ENCODE data around the gene TEKT5.
"Not testable (repeated sequence)": the region's sequence is repeated elsewhere in the genome, so short reads cannot be mapped to it uniquely, and the experiment has no call there.

The TEKT5 gene

DNA sequence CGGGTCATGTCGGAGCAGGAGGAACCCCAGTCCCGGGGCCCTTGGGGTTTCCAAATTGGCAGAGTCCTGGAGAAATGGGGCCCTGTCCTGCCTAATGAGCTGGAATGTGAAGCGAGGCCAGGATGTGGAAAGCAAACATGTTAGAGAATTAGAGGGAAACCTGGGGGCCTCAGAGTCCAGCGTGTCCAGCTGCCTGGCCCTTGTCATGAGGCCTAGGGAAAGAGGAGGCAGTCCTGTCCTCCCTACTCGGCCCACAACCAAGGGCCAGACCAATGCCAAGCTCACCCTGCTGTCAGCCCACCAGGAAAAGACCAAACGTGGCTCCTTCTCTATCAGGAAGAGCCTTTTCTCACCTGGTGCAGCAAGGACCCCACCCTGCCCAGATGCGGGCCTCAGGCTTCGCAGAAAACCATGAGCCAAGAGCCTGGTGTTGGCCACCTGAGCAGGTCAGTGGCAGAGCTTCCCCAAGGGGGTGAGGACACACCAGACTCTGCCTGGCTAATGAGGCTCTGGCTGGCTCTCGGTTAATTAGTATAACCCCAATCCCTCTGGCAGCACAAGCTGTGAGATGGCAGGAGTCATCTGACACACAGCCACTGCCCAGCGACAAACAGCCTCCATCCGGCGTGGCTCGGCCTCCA is 10.1 kb downstream of the TEKT5 start:
- no peak for DNase-seq

- no peak for DNase-seq
Measured at GRCh38 chr16:10683170-10683569, 11.6 kb downstream of the TEKT5 start.

- no peak for DNase-seq
Measured at GRCh38 chr16:10682604-10683003, 12.1 kb downstream of the TEKT5 start.

DNA sequence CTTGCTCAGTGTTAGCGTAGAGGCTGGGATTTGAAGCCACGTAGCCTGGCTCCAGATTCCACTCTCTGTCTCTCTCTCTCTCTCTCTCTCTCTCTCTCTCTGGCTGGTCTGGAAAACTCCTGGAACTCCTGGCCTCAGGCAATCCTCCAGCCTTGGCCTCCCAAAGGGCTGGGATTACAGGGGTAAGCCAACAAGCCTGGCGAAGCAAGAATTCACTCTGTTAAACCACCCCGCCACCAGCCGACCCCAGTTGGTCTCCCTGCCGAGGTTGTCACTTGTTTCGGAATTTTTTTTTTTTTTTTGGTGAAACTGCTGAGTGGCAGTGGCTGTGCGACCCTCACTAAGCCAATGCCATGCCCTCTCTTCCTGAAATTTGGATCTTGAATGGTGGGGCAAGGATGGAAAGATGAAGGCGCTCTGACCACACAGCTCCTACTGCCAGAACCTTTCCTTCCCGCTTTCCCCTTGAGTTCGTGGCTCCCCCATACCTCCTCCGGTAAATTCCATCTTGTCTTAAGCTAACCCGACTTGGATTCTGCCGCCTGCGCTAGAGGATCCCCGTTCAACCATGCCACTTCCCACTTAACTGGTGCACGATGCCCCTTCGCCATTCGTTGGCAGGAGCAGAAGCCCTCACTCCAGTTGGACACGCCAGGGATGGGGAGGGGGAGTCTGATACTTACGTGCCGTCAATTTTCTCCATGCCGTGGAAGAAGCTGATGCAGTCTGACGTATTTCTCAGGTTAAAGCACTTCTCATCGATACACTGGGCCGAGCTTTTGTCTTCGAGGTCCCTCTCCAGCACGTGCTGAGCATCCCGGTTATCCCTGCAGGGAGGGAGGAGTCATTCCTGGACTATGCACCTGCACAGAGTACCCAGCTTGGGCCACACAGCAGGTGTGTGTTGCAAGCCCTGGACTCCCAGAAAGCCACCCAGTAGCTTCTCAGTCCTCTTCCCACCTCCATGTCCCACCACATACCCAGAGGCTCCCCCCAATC is 13.1 kb downstream of the TEKT5 start:
- DNase-seq, result no peak

DNA sequence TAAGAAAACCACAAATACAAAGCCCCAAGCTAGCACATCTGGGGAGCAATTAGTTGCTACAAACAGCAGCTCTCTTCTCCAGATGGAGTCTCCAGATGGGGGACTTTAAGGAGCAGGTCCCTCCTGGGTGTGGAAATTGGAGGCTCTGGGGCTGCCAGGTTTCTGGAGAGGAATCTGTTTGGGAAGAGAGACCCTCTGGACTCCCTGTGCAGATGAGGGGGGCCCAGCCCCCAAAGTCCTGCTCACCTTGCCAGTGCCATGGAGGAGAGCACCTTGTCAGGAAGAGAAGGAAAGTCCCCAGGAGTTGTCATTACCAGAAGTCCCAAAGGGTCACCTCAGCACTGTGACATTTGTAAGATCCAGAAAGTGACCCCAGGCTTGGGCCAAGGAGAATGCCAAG is 14.8 kb downstream of the TEKT5 start:
- no peak for DNase-seq

DNA sequence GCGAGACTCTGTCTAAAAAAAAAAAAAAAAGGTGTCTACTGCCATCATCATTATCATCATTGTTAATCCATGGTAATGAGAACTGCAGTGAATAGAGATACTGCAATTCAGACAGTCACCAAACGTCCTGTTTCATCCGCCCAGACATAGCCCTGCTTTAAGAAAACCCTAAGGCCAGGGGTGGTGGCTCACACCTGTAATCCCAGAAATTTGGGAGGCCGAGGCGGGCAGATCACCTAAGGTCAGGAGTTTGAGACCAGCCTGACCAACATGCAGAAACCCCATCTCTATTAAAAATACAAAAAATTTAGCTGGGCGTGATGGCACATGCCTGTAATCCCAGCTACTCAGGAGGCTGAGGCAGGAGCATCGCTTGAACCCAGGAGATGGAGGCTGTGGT is 15.3 kb downstream of the TEKT5 start:
- not testable (repeated sequence) for DNase-seq

- DNase-seq, result no peak
Measured at GRCh38 chr16:10678655-10679054, 16.1 kb downstream of the TEKT5 start.

DNA sequence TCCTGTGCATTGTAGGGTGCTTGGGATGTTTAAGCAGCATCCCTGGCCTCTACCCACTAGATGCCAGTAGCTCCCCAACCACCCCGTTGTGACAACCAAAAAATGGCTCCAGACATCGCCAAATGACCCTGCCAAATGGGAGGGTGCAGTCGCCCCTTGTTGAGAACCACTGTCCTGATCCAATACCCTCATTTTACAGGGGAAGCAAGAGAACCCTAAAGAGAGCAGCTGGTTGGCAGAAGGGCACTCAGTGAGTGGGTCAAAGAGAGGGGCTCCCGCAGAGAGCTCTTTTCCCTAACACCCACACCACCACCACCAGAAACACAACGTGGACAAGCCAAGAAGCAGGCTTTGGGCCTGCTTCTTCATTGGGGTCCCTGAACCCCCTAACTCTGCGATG is 18.4 kb downstream of the TEKT5 start:
- no peak for DNase-seq

GRCh38 chr16:10675861-10676260 is 18.9 kb downstream of the TEKT5 start:
- no peak for DNase-seq

GRCh38 chr16:10675216-10675615 is 19.5 kb downstream of the TEKT5 start:
- no peak for DNase-seq

GRCh38 chr16:10671729-10672128 is 23.0 kb downstream of the TEKT5 start:
- no peak for DNase-seq

DNA sequence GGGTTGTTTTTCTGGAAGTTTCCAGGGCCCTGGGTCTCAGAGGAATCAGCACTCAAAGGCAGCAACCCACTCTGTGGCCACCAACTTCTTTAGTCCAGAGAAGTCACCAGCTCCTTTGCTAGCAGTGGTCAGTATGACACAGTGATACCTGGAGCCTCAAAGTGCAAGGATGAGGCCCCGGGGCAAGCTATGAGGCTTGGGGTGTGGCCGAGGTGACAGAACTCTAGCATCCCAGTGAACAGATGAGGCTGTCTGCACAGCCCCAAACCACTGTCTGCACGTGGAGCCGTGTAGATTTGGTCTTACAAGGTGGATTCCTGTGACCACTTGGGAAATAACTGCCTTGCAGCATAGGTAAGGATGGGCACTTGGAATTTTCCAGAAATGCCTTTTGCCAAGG is 24.9 kb downstream of the TEKT5 start:
- no peak for DNase-seq

GRCh38 chr16:10668322-10669045 is 26.2 kb downstream of the TEKT5 start:
- no peak for DNase-seq

DNA sequence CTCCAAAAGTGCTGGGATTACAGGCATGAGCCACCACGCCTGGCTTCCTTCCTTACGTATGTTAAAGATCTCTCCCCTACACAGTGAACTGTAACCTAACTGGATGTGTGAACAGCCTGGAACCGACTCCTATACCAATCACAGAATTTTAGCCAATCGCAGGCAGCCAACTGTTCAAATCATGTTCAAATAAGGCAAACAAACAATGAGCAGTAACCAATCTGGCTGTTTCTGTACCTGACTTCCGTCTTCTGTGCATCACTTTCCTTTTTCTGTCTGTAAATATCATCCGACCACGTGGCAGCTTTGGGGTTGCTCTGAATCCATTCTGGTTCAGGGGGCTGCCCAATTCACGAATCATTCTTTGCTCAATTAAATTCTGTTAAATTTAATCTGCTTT is 27.5 kb downstream of the TEKT5 start:
- no peak for DNase-seq

- no peak for DNase-seq
Measured at GRCh38 chr16:10666291-10666690, 28.4 kb downstream of the TEKT5 start.

- no peak for DNase-seq
Measured at GRCh38 chr16:10665166-10665565, 29.6 kb downstream of the TEKT5 start.

DNA sequence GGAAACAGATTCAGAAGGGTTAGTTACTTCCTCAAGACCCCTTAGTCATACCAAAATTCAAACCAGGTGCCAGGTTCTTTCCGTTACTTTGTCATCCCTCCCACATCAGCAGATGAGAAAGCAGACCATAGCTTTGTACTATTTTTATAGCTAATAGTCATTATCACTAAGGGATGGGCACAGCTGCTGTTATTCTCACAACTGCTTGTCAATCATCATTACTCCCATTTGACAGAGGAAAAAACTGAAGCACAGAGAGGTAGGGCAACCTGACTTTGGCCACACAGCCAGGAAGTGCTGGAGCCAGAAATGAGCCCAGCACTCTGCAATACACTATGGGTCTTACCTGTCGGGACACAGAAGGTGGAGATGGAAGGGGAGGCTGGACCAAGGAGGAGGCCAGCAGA is 30.0 kb downstream of the TEKT5 start:
- DNase-seq, result no peak

- no peak for DNase-seq
Measured at GRCh38 chr16:10663744-10664143, 31.0 kb downstream of the TEKT5 start.

- no peak for DNase-seq
Measured at GRCh38 chr16:10663146-10663545, 31.6 kb downstream of the TEKT5 start.

DNA sequence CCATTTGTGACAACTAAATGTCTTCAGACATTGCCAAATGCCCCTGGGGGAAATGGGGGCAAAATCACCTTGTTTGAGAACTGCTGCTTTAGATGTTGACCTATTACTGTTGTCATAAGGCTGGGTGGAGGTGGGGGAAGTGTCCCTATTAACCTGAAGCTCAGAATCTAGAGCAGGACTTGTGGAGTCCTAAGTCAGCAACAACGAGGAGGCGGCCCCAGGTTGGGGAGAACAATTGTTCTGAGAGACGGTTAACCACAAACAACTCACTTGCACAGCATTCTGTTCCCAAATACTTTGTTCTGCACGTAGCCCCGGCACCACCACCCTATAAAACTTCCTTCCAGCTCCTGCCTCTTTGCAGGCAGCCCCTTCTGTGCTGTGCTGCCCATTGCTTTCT is 32.5 kb downstream of the TEKT5 start:
- DNase-seq, result no peak

DNA sequence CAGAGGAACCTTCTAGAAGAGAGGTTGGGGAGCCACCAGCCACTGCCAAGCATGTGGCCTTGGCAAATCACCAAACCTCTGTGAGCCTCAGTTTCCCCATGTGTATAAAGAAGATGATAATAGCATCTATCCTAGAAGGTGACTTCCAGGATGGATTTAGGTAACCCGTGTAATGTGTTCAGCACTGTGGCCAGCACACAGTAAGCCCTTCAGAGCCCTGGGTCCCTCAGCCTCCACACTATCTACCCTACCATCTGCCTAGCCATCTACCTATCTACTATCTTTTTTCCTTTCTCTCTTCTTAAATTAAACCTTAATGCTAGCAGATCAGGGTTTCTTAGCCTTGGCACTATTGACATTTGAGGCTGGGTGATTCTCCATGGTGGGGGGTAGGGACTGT is 33.0 kb downstream of the TEKT5 start:
- no peak for DNase-seq

DNA sequence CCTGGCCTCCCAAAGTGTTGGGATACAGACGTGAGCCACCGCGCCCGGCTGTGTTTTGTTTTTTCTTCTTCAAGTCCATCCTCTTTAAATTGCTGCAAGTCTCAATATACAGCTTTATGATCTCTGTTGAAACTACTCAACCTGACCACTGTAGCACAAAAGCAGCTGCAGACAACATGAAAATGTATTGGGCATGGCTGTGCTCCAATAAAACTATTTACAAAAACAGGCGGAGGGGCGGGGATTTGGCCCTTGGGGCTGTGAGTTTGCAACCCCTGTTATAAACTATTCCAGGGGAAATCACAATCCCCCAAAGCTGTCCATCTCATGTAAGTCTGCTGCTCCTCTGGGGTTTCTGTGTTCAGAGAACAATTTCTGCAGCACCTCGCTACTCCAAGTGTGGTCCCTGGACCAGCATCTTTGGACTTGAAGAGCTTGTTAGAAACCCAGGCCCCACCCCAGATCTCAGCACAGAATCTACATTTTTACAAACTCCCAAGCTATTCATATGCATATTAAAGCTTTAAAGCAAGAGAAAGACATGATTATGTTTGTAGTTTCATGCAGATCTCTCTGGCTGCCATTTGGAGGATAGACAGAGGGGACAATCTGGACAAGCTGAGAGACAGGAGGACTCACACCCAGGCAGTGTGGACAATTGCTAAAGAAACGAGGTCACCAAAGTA is 33.6 kb downstream of the TEKT5 start:
- DNase-seq, result no peak

- DNase-seq, result no peak
Measured at GRCh38 chr16:10658943-10659342, 35.8 kb downstream of the TEKT5 start.

Measured in NCI-H2029 treated with DMSO at 0.1 percent for 48 hours (cell line).